Large intestine (tissue), 3 donors: ENCODE measurements around the gene SP140L. TPM values are rescaled to one million over a fixed set of nuclear protein-coding genes. Genes with fewer than 3 reads are reported as not detected.
"Not testable (repeated sequence)": the region's sequence is repeated elsewhere in the genome, so short reads cannot be mapped to it uniquely, and the experiment has no call there.

ENCODE experiments used
- DNase-seq, 2 donors: peaks; one replicate each; pipeline versions ENCODE4 v3.0.0 to v3.0.0-alpha.2; 2013
- H3K27ac ChIP-seq: one replicate; pipeline ENCODE4 v1.5.1; 2013; ENCODE audit warnings: low read length
- H3K27me3 ChIP-seq: 2 replicates; pipeline ENCODE4 v1.6.1; 2013; ENCODE audit warnings: low read length; ENCODE audit not compliant: control insufficient read depth, insufficient read depth
- H3K36me3 ChIP-seq: 2 replicates; pipeline ENCODE4 v1.6.1; 2013; ENCODE audit warnings: low read length; ENCODE audit not compliant: control insufficient read depth, insufficient read depth
- H3K4me1 ChIP-seq: one replicate; pipeline ENCODE4 v1.6.1; 2013; ENCODE audit warnings: low read length; ENCODE audit not compliant: control insufficient read depth, insufficient read depth
- H3K4me3 ChIP-seq: one replicate; pipeline ENCODE4 v1.5.1; 2013; ENCODE audit warnings: low read length
- H3K9me3 ChIP-seq: one replicate; pipeline ENCODE4 v1.6.1; 2013; ENCODE audit warnings: mild to moderate bottlenecking, low read depth, low read length, moderate library complexity; ENCODE audit not compliant: control insufficient read depth
- WGBS: methylation state at CpG from one replicate; pipeline ENCODE4 v1.1.5; 2013; ENCODE audit warnings: low lambda C conversion rate; ENCODE audit not compliant: insufficient coverage; 5-methylcytosine and 5-hydroxymethylcytosine counted together
- polyA plus RNA-seq: library from polyadenylated mRNA; unstranded; fragments of 120-200 nt; gene quantifications from one replicate; pipeline ENCODE4 v1.2.1, GENCODE V29; 2013

Gene SP140L
- polyA plus RNA-seq, 1 donor: 20.4 TPM

DNA sequence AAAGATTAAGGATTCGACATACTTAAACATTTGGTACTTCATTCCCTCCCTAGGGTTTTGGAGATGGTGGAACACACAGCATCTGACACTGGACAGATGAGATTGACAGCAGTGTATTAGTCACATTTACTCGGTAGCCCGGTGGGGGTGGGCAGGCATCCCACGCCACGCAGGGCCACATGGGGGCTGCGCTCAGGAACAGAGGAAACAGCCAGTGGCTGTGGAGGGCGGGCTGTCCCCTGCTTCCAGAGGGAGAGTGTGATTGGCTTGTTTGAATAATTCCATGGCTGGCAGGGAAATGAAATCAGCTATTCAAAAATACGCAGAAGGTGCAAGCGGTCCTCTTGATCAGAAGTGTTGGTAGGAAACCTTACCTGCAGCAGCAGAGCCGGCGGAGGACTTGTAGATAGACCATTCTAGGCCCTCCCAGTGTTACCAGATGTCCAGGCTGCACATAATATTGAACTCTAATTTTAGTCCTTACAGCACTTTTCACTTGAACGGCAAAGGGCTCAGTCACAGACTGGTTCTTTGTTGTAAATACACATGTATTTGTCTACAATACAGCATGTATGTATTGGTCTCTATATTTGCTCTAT is 18.5 kb upstream of the SP140L start:
- H3K9me3 ChIP-seq: peaks cover 15% of the 10 kb centered on the region
- H3K4me1 ChIP-seq: no peaks in the 10 kb centered on the region
- H3K4me3 ChIP-seq: no peak overlapping the region
- no peaks in the 10 kb centered on the region for H3K27me3 ChIP-seq
- no peak for DNase-seq
- WGBS: no CpG with 5 or more reads among the region's 12 CpGs
- H3K27ac ChIP-seq: no peak overlapping the region
- no peaks in the 10 kb centered on the region for H3K36me3 ChIP-seq

DNA sequence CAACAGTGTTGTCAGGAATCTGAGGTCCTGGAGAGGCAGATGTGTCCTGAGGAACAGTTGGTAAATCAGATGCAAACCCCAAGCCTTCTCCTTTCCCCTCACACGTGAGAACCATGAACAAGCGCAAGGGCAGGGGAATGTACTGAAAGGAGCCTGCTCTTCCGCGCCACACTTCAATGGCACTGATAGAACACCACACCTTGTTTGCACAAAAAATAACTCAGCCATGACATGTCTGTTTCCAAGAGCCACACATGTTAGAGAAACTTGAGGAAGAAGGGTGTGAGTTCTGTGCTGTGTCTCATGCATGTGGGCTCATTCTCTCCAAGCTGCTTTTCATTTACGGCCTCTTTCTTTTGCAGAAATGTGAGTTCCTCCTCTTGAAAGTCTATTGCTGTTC is 16.2 kb upstream of the SP140L start:
- not testable (repeated sequence) for H3K4me3 ChIP-seq, H3K9me3 ChIP-seq, DNase-seq, H3K27ac ChIP-seq, H3K4me1 ChIP-seq, H3K27me3 ChIP-seq, H3K36me3 ChIP-seq
- WGBS: no CpG with 5 or more reads among the region's 5 CpGs

DNA sequence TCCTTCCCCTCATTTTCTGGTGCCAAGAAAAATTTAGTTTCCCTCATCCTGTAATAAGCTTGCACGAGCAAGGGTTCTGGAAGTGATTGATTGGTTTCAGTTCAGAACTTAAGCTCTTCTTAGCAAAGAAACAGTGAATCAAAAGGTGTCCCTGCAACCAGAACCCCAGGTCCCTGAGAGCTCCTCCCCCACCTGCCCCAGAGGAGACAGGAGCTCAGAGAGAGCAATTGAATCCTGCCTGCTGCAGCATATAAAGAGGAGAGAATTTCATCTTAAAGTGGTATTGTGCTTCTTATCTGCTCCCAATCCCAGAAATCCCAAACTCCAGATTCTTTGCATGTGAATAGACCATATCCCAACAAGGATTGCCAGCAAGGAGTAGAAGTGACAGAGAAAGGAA is 15.4 kb upstream of the SP140L start:
- not testable (repeated sequence) for H3K36me3 ChIP-seq, H3K27ac ChIP-seq, DNase-seq, H3K4me3 ChIP-seq, H3K9me3 ChIP-seq, H3K27me3 ChIP-seq, H3K4me1 ChIP-seq
- no CpG with 5 or more reads among the region's 1 CpG for WGBS

DNA sequence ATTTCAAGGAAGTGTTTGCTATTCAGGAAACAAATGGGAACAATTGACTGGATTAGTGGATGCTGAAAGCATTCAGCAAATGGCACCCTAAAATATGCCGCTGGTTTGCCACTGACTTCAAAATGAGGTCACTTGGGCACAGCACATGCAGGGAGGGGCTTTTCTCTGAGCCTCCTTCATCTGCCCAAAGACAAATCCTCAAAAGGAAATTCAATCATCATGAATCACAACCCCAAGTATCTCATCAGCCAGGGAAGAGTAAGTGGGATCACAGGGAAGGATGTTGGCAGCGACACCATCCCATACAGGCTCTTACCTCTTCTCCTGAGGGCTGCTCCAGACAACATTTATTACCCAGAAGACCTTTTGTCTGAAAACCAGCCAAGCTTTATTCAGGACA is 14.4 kb upstream of the SP140L start:
- no peak overlapping the region for H3K27ac ChIP-seq
- no CpG with 5 or more reads among the region's 2 CpGs for WGBS
- H3K4me1 ChIP-seq: no peaks in the 10 kb centered on the region
- H3K27me3 ChIP-seq: no peaks in the 10 kb centered on the region
- no peak for DNase-seq
- no peaks in the 10 kb centered on the region for H3K36me3 ChIP-seq
- H3K4me3 ChIP-seq: no peak overlapping the region
- no peaks in the 10 kb centered on the region for H3K9me3 ChIP-seq

DNA sequence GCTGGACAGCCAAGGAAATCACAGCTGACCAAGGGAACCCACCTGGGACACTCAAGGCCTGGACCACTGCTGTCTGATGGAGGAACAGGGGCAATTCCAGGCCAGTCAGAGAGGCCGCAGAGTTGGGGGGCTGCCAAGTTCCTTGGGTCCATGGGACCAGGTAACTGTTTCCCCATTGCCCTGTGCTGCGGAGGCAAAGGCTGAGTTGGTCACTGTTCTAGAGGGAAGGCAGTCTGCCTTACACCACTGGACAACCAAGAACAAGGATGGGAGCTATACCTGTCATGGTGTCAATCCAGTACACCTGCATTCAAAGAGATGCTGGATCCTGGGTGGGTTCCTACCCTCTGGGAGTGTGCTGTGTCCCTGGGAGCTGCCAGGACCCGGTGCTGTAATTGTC is 9.6 kb upstream of the SP140L start:
- H3K4me3 ChIP-seq: no peak overlapping the region
- H3K36me3 ChIP-seq: no peaks in the 10 kb centered on the region
- peaks cover 4% of the 10 kb centered on the region for H3K9me3 ChIP-seq
- no peaks in the 10 kb centered on the region for H3K27me3 ChIP-seq
- H3K4me1 ChIP-seq: no peaks in the 10 kb centered on the region
- no CpG with 5 or more reads among the region's 3 CpGs for WGBS
- DNase-seq: no peak
- H3K27ac ChIP-seq: no peak overlapping the region

DNA sequence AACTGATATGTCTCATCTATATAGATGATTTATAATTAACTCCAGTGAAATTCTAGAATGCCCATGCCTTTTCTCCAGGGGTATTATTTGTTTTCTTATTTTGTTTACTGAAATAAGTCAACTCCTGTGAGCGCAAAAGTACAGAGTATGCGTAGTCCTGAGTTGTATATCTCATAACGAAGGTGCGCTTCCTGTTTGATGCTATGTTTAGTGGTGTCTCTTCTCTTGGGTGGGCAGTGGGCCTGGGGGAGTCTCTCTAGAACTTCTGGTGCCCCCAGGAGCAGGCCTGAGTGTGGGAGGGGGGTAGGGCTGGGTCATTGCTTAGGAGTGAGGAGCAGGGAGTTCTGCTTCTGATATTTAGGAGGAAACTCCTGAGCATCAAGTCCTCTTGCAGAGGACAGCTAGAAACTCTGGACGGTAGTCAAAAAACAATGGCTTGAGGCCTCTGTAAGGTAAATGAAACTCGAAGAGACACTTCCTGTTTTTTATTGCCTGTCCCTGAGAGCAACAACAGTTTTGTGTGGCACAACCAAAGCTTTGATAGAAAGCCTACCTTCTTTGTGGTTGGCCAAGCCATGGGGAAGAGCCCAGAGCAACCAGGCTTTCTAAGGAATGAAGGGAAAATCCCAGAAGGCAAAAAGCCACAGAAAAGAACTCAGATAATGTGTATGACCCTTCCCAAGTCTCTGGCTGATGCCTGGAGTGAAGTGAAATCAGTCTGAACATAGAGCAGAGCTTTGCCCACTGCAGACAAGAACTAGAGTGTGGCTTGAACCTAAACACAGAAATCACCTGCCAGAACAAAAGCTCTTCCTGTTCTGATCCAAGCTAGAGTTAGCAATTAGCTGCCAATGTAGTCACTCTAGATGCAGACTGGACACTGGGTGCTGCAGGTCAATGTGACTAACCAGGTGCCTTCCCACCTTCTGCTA is 8.5 kb upstream of the SP140L start:
- no peak overlapping the region for H3K27ac ChIP-seq
- H3K4me3 ChIP-seq: no peak overlapping the region
- peaks cover 11% of the 10 kb centered on the region for H3K9me3 ChIP-seq
- no peaks in the 10 kb centered on the region for H3K36me3 ChIP-seq
- no peaks in the 10 kb centered on the region for H3K27me3 ChIP-seq
- WGBS: 100% methylated on average over 2 of the region's 6 CpGs
- H3K4me1 ChIP-seq: no peaks in the 10 kb centered on the region
- DNase-seq: no peak

DNA sequence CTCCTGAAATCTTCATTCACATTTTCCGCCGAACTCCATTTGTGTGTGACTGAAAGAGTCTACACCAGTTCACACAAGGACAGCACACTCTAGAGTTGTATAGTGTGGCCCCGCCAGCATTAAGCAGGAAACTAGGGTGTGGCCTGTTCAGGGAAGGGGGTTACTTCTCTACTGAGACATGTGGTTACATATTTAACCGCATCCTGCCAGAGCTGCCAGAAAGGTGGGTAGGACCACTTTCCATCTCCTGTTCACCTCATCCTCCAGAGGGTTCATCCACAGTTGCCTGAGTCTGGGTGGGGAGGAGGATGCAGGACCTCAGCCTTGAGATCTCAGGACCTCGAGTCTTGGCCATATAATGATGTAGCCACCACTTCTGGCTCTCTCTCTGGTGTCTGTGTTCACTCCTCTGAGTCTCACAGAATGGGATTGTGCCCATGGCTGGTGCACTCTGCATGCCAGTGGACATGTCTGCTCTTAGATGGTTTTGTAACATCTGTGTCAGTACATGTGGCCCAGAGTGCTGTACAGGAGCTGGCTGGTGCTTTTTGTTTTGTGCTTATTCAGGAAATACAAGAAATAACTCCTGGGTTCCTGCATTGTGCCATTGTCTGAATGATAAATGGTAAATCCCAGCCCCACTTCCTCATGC is 7.7 kb upstream of the SP140L start:
- no CpG with 5 or more reads among the region's 5 CpGs for WGBS
- H3K4me1 ChIP-seq: no peaks in the 10 kb centered on the region
- no peaks in the 10 kb centered on the region for H3K27me3 ChIP-seq
- no peak overlapping the region for H3K27ac ChIP-seq
- DNase-seq: peak; percentile 5 to 13
- peaks cover 11% of the 10 kb centered on the region for H3K9me3 ChIP-seq
- H3K36me3 ChIP-seq: no peaks in the 10 kb centered on the region
- no peak overlapping the region for H3K4me3 ChIP-seq

GRCh38 chr2:230321031-230321430 is 6.0 kb upstream of the SP140L start:
- Histone ChIP-seq H3K27me3 (no peaks in the 10 kb centered on the region), H3K4me1 (no peaks in the 10 kb centered on the region), H3K4me3 (no peak overlapping the region), H3K9me3 (peaks cover 11% of the 10 kb centered on the region), H3K27ac (no peak overlapping the region), H3K36me3 (no peaks in the 10 kb centered on the region)
- no peak for DNase-seq
- WGBS: no CpG with 5 or more reads among the region's 2 CpGs

GRCh38 chr2:230322561-230323384 is 4.2 kb upstream of the SP140L start:
- H3K4me3 ChIP-seq: no peak overlapping the region
- H3K9me3 ChIP-seq: peaks cover 11% of the 10 kb centered on the region
- DNase-seq: no peak
- no peak overlapping the region for H3K27ac ChIP-seq
- no peaks in the 10 kb centered on the region for H3K36me3 ChIP-seq
- WGBS: no CpG with 5 or more reads among the region's 12 CpGs
- no peaks in the 10 kb centered on the region for H3K27me3 ChIP-seq
- H3K4me1 ChIP-seq: peaks cover 4% of the 10 kb centered on the region
